ENCODE measurements around the gene SOX8. TPM values are rescaled to one million over a fixed set of nuclear protein-coding genes. Genes with fewer than 3 reads are reported as not detected.

Gene SOX8
- polyA plus RNA-seq, 1 experiment = not detected

DNA sequence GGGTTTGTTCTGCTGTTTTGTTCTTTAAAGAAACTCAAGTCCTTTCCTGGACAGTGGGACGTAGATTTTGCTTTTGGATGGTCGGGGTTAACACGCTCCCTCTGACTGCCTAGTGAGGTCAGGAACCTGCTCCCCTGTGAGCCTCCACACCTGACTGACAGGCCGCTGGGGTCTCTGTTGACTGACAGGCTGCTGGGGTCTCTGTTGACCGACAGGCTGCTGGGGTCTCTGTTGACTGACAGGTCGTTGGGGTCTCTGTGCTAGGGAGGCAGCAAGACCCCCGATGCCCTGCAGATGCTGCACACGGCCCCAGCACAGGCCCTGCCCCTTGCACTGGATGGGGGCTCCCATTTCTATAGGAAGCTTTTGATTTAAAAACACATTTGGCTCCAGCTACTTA, 44.3 kb upstream of the SOX8 start:
- H3K27ac ChIP-seq (ENCODE audit: low read depth, low read length) = no peak overlapping the region
- POLR2A ChIA-PET = no interaction called here
- H3K4me3 ChIP-seq (ENCODE audit: low read depth, low read length) = no peak overlapping the region
- TF ChIP-seq, protein P1, sequence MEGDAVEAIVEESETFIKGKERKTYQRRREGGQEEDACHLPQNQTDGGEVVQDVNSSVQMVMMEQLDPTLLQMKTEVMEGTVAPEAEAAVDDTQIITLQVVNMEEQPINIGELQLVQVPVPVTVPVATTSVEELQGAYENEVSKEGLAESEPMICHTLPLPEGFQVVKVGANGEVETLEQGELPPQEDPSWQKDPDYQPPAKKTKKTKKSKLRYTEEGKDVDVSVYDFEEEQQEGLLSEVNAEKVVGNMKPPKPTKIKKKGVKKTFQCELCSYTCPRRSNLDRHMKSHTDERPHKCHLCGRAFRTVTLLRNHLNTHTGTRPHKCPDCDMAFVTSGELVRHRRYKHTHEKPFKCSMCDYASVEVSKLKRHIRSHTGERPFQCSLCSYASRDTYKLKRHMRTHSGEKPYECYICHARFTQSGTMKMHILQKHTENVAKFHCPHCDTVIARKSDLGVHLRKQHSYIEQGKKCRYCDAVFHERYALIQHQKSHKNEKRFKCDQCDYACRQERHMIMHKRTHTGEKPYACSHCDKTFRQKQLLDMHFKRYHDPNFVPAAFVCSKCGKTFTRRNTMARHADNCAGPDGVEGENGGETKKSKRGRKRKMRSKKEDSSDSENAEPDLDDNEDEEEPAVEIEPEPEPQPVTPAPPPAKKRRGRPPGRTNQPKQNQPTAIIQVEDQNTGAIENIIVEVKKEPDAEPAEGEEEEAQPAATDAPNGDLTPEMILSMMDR (IDR thresholded peaks at IDR 0.05; ENCODE audit: low read depth, low read length) = no peak
- CTCF ChIA-PET = no interaction called here
- peaks cover under 1% of the 10 kb centered on the region for H3K9me3 ChIP-seq (ENCODE audit: control insufficient read depth, insufficient read depth, low read length)
- H3K27me3 ChIP-seq (ENCODE audit: control insufficient read depth, insufficient read depth, low read length) = no peaks in the 10 kb centered on the region
- no peak for DNase-seq (ENCODE audit: low read depth, low spot score)

DNA sequence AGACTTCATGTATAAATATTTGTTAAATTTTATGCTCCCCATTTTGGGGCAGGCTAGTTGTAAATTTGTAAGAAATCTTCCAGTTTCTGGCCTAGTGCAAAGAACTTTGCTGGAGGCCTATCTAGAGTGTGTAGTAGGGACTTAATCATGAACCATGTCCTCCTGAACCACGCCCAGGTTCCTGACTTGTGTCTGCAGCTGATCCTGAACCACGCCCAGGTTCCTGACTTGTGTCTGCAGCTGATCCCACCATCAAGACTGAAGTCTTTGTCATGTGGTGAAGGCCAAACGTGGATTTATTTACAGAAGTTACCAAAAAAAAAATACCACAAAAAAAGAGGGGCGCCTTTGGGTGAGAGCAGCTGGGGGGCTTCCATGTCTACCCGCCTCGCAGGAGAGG, 43.8 kb upstream of the SOX8 start:
- Histone ChIP-seq H3K27me3 (ENCODE audit: control insufficient read depth, insufficient read depth, low read length) (no peaks in the 10 kb centered on the region), H3K9me3 (ENCODE audit: control insufficient read depth, insufficient read depth, low read length) (peaks cover 5% of the 10 kb centered on the region), H3K4me3 (ENCODE audit: low read depth, low read length) (no peak overlapping the region), H3K27ac (ENCODE audit: low read depth, low read length) (no peak overlapping the region)
- ChIA-PET CTCF (no interaction called here), POLR2A (no interaction called here)
- no peak for DNase-seq (ENCODE audit: low read depth, low spot score)
- TF ChIP-seq, protein P1 (IDR thresholded peaks at IDR 0.05; ENCODE audit: low read depth, low read length) = no peak

DNA sequence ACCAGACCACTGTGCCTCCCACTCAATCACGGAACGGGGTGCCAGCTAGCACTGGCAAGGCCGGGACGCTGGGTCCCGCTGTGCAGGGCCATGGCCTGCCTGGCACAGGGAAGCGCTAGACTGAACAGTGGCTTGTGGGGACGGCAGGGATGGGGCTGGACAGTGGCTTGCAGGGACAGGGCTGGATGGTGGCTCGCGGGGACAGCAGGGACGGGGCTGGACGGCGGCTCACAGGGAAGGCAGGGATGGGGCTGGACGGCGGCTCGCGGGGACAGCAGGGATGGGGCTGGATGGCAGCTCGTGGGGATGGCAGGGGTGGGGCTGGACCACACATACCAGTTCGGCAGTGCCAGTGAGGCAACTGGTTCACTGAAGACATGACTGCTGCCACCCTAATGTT, 43.4 kb upstream of the SOX8 start:
- Histone ChIP-seq H3K27me3 (ENCODE audit: control insufficient read depth, insufficient read depth, low read length) (no peaks in the 10 kb centered on the region), H3K27ac (ENCODE audit: low read depth, low read length) (no peak overlapping the region), H3K4me3 (ENCODE audit: low read depth, low read length) (no peak overlapping the region), H3K9me3 (ENCODE audit: control insufficient read depth, insufficient read depth, low read length) (peaks cover 8% of the 10 kb centered on the region)
- CTCF ChIA-PET = no interaction called here
- TF ChIP-seq, protein P1 (IDR thresholded peaks at IDR 0.05; ENCODE audit: low read depth, low read length) = no peak
- POLR2A ChIA-PET = no interaction called here
- DNase-seq (ENCODE audit: low read depth, low spot score) = no peak

DNA sequence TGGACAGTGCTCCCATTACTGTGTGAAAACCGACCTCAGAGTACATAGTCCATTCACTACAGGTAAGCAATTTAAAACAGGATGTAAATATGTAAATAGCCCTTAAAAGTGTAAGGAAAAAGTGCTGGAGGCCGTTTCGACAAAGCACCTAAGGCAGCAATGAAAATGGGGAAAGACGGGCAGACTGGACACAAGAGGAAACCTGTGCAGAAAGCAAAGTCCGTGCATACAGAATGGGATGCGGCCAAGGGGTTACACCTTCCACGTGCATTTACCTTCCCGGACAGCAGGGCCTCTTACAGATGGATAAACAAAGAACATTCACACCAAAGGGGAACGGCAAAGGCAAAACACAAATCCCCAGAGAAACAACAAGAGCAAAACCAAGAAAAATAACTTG, 42.8 kb upstream of the SOX8 start:
- TF ChIP-seq, protein P1 (IDR thresholded peaks at IDR 0.05; ENCODE audit: low read depth, low read length) = no peak
- ChIA-PET CTCF (no interaction called here), POLR2A (no interaction called here)
- no peaks in the 10 kb centered on the region for H3K27me3 ChIP-seq (ENCODE audit: control insufficient read depth, insufficient read depth, low read length)
- H3K9me3 ChIP-seq (ENCODE audit: control insufficient read depth, insufficient read depth, low read length) = peaks cover 8% of the 10 kb centered on the region
- DNase-seq (ENCODE audit: low read depth, low spot score) = no peak
- no peak overlapping the region for H3K27ac ChIP-seq (ENCODE audit: low read depth, low read length)
- no peak overlapping the region for H3K4me3 ChIP-seq (ENCODE audit: low read depth, low read length)

DNA sequence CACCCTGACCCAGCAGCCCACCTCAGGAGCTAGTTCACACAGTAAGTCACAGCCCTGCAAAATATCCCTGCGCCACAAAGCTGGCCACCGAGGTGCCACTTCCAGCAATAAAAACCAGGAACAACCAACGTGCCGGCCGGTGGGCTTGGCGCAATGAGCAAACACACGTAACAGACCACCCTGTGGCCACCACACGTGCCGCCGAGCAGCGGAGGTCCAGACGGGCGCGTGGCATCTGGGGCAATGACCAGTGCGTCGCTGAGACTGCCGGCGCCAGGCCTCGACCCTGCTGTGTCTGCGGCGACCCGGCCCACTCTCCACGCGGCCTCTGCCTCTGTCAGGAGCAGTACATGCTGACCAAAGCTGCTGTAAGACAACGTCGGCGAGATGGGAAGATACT, 42.3 kb upstream of the SOX8 start:
- H3K4me3 ChIP-seq (ENCODE audit: low read depth, low read length) = no peak overlapping the region
- no peak overlapping the region for H3K27ac ChIP-seq (ENCODE audit: low read depth, low read length)
- ChIA-PET CTCF (no interaction called here), POLR2A (no interaction called here)
- H3K9me3 ChIP-seq (ENCODE audit: control insufficient read depth, insufficient read depth, low read length) = peaks cover 8% of the 10 kb centered on the region
- DNase-seq (ENCODE audit: low read depth, low spot score) = no peak
- no peaks in the 10 kb centered on the region for H3K27me3 ChIP-seq (ENCODE audit: control insufficient read depth, insufficient read depth, low read length)
- TF ChIP-seq, protein P1 (IDR thresholded peaks at IDR 0.05; ENCODE audit: low read depth, low read length) = no peak
